ENCODE data around the gene RNASET2.
"Not testable (repeated sequence)": the region's sequence is repeated elsewhere in the genome, so short reads cannot be mapped to it uniquely, and the experiment has no call there.

Gene RNASET2

GRCh38 chr6:166927240-166927934 is 29.0 kb downstream of the RNASET2 start:
- DNase-seq (ENCODE audit: low spot score) = no peak

GRCh38 chr6:166926748-166927147 is 29.6 kb downstream of the RNASET2 start:
- no peak for DNase-seq (ENCODE audit: low spot score)

GRCh38 chr6:166925141-166925996 is 31.0 kb downstream of the RNASET2 start:
- no peak for DNase-seq (ENCODE audit: low spot score)

GRCh38 chr6:166924531-166924930 is 31.8 kb downstream of the RNASET2 start:
- no peak for DNase-seq (ENCODE audit: low spot score)

GRCh38 chr6:166922937-166923336 is 33.4 kb downstream of the RNASET2 start:
- DNase-seq (ENCODE audit: low spot score) = no peak

GRCh38 chr6:166921570-166921969 is 34.8 kb downstream of the RNASET2 start:
- no peak for DNase-seq (ENCODE audit: low spot score)

- DNase-seq (ENCODE audit: low spot score) = no peak
Observed at GRCh38 chr6:166916824-166917223, 39.5 kb downstream of the RNASET2 start.

- DNase-seq (ENCODE audit: low spot score) = not testable (repeated sequence)
Observed at GRCh38 chr6:166915484-166915883, 40.9 kb downstream of the RNASET2 start.

GRCh38 chr6:166914952-166915351 is 41.4 kb downstream of the RNASET2 start:
- not testable (repeated sequence) for DNase-seq (ENCODE audit: low spot score)

- DNase-seq (ENCODE audit: low spot score) = no peak
Observed at GRCh38 chr6:166911248-166911677, 45.1 kb downstream of the RNASET2 start.

GRCh38 chr6:166910601-166911000 is 45.7 kb downstream of the RNASET2 start:
- no peak for DNase-seq (ENCODE audit: low spot score)

- no peak for DNase-seq (ENCODE audit: low spot score)
Observed at GRCh38 chr6:166908811-166909210, 47.5 kb downstream of the RNASET2 start.

GRCh38 chr6:166907871-166908806 is 48.2 kb downstream of the RNASET2 start:
- DNase-seq (ENCODE audit: low spot score) = no peak

GRCh38 chr6:166907373-166907841 is 48.9 kb downstream of the RNASET2 start:
- no peak for DNase-seq (ENCODE audit: low spot score)

- DNase-seq (ENCODE audit: low spot score) = no peak
Observed at GRCh38 chr6:166906376-166907044, 49.8 kb downstream of the RNASET2 start.

- DNase-seq (ENCODE audit: low spot score) = no peak
Observed at GRCh38 chr6:166905505-166906134, 50.7 kb downstream of the RNASET2 start.

- DNase-seq (ENCODE audit: low spot score) = no peak
Observed at GRCh38 chr6:166905013-166905412, 51.3 kb downstream of the RNASET2 start.

GRCh38 chr6:166904101-166904746 is 52.1 kb downstream of the RNASET2 start:
- DNase-seq (ENCODE audit: low spot score) = no peak

- DNase-seq (ENCODE audit: low spot score) = no peak
Observed at GRCh38 chr6:166903500-166903899, 52.9 kb downstream of the RNASET2 start.

GRCh38 chr6:166903027-166903426 is 53.3 kb downstream of the RNASET2 start:
- no peak for DNase-seq (ENCODE audit: low spot score)
